GM12878 (cell line): Measurements from ENCODE around the gene TMEM150B. TPM values are rescaled to one million over a fixed set of nuclear protein-coding genes. Genes with fewer than 3 reads are reported as not detected.

Source experiments
- ATAC-seq: fragments of 200-7000 bp; cut with Tn5 transposase; 3 replicates; pipeline ENCODE4 v1.9.1; 2020; ENCODE audit warnings: mild to moderate bottlenecking, moderate library complexity
- BruUV-seq: library from RNA; stranded (reverse); fragments of 400-500 nt; replicated peaks from 2 replicates; lab custom pipeline; 2021; lab: Mats Ljungman, UMichigan
- CTCF ChIA-PET: fragments of 300-600 bp; sonication (Branson Sonifier 250); formaldehyde crosslinking; extraction: SDS; loops from one replicate; lab custom pipeline; 2021; ENCODE audit warnings: inconsistent platforms; lab: Yijun Ruan, JAX
- POLR2A ChIA-PET: fragments of 350-600 bp; formaldehyde crosslinking; extraction: SDS; loops from one replicate; lab custom pipeline; 2021; ENCODE audit warnings: inconsistent platforms; lab: Charles Lee
- RAD21 ChIA-PET: fragments of 300-600 bp; sonication (Branson Sonifier 250); formaldehyde crosslinking; loops from one replicate; lab custom pipeline; 2023; ENCODE audit warnings: antibody characterized with exemption; ENCODE audit not compliant: unreplicated experiment; lab: Charles Lee
- SMC1A ChIA-PET: fragments of 300-600 bp; sonication (Branson Sonifier 250); formaldehyde crosslinking; loops from one replicate; lab custom pipeline; 2023; ENCODE audit not compliant: unreplicated experiment, uncharacterized antibody; lab: Charles Lee
- DNase-seq: peaks from one replicate; pipeline ENCODE4 v3.0.0-alpha.2; 2011; ENCODE audit warnings: low read depth, low spot score
- FAIRE-seq: peaks from 3 replicates; lab custom pipeline; 2011; peaks lifted over from hg19 to GRCh38; lab: Jason Lieb, UNC
- H2AFZ ChIP-seq: 2 replicates; pipeline ENCODE4 v1.6.0; 2011; ENCODE audit warnings: low read depth, low read length, control low read depth; ENCODE audit not compliant: control insufficient read depth
- H3K27ac ChIP-seq: 2 replicates; pipeline ENCODE4 v1.5.1; 2011; ENCODE audit warnings: control low read depth; ENCODE audit not compliant: control insufficient read depth, insufficient read depth
- H3K27me3 ChIP-seq, 2 experiments: replicated peaks in 1 of 2; 2 replicates each; pipeline versions ENCODE4 v1.6.0 to v1.6.1; 2011; ENCODE audit warnings: low read length in 1 of 2; ENCODE audit not compliant: control insufficient read depth in 2 of 2, insufficient read depth in 2 of 2
- H3K36me3 ChIP-seq, 2 experiments: 2 replicates each; pipeline ENCODE4 v1.5.1; 2011; ENCODE audit warnings: low read length in 1 of 2; ENCODE audit not compliant: control insufficient read depth in 2 of 2, insufficient read depth in 2 of 2
- H3K4me1 ChIP-seq: 2 replicates; pipeline ENCODE4 v1.6.1; 2011; ENCODE audit warnings: mild to moderate bottlenecking, low read length, moderate library complexity, mixed read lengths; ENCODE audit not compliant: control insufficient read depth, insufficient read depth
- H3K4me2 ChIP-seq: 2 replicates; pipeline ENCODE4 v1.6.0; 2011; ENCODE audit warnings: control low read depth; ENCODE audit not compliant: control insufficient read depth, insufficient read depth
- H3K4me3 ChIP-seq: fragments of 200-600 bp; sonication (generic); 2 replicates; pipeline ENCODE4 v1.5.1; 2016
- H3K79me2 ChIP-seq: 2 replicates; pipeline ENCODE4 v1.6.0; 2011; ENCODE audit warnings: low read length; ENCODE audit not compliant: control insufficient read depth, insufficient read depth
- H3K9ac ChIP-seq: 2 replicates; pipeline ENCODE4 v1.8.0; 2011; ENCODE audit warnings: low read length, control low read depth, mixed read lengths; ENCODE audit not compliant: control insufficient read depth, insufficient read depth
- H3K9me3 ChIP-seq: replicated peaks from 3 replicates; pipeline ENCODE4 v1.5.1; 2011; ENCODE audit warnings: mild to moderate bottlenecking, low read length; ENCODE audit not compliant: control insufficient read depth, insufficient read depth
- H4K20me1 ChIP-seq: 2 replicates; pipeline ENCODE4 v1.6.0; 2011; ENCODE audit not compliant: control insufficient read depth, insufficient read depth
- BCLAF1 ChIP-seq: fragments of 450-650 bp; IDR thresholded peaks from 2 replicates; pipeline ENCODE4 v1.6.1; 2017; ENCODE audit warnings: antibody characterized with exemption, mild to moderate bottlenecking, moderate library complexity
- BMI1 ChIP-seq: fragments of 450-650 bp; IDR thresholded peaks from 2 replicates; pipeline ENCODE4 v1.6.1; 2016; ENCODE audit warnings: mild to moderate bottlenecking, moderate library complexity, borderline replicate concordance
- BRCA1 ChIP-seq: IDR thresholded peaks from 2 replicates; pipeline ENCODE4 v1.6.1; 2011; ENCODE audit warnings: low read depth, low read length, improper control_type of control experiment
- MTA3 ChIP-seq: IDR thresholded peaks from 2 replicates; pipeline ENCODE4 v1.6.1; 2012; ENCODE audit warnings: low read length, inconsistent platforms, borderline replicate concordance
- MYB ChIP-seq: fragments of 150-350 bp; IDR thresholded peaks from 2 replicates; pipeline ENCODE4 v1.6.1; 2014; ENCODE audit warnings: mild to moderate bottlenecking, low read depth, low read length, borderline replicate concordance
- NFXL1 ChIP-seq: fragments of 450-650 bp; IDR thresholded peaks from 2 replicates; pipeline ENCODE4 v1.6.1; 2017; ENCODE audit warnings: antibody characterized with exemption, mild to moderate bottlenecking, borderline replicate concordance
- NFYB ChIP-seq: IDR thresholded peaks from 2 replicates; pipeline ENCODE4 v1.6.1; 2011; ENCODE audit warnings: low read depth, mild to moderate bottlenecking, low read length, improper control_type of control experiment, moderate library complexity; ENCODE audit not compliant: insufficient read depth
- PML ChIP-seq: IDR thresholded peaks from 2 replicates; pipeline ENCODE4 v1.6.1; 2012; ENCODE audit warnings: low read length, inconsistent platforms
- POLR2A ChIP-seq: IDR thresholded peaks from 2 replicates; pipeline ENCODE4 v1.6.1; 2011; ENCODE audit warnings: low read depth, mild to moderate bottlenecking, low read length
- POU2F2 ChIP-seq: IDR thresholded peaks from 3 replicates; pipeline ENCODE4 v1.6.1; 2011; ENCODE audit warnings: low read depth, mild to moderate bottlenecking, low read length, borderline replicate concordance
- RELA ChIP-seq: fragments of 450-650 bp; IDR thresholded peaks from 2 replicates; pipeline ENCODE4 v1.8.0; 2014; ENCODE audit warnings: borderline replicate concordance; ENCODE audit not compliant: partially characterized antibody
- SIN3A ChIP-seq: IDR thresholded peaks from 2 replicates; pipeline ENCODE4 v1.6.1; 2012; ENCODE audit warnings: low read depth, low read length, improper control_type of control experiment
- SMAD5 ChIP-seq: IDR thresholded peaks from 2 replicates; pipeline ENCODE4 v1.6.1; 2016; ENCODE audit warnings: antibody characterized with exemption, low read depth
- STAT1 ChIP-seq: fragments of 450-650 bp; conservative IDR thresholded peaks from 2 replicates; pipeline ENCODE4 v1.6.1; 2014; ENCODE audit warnings: antibody characterized with exemption, mild to moderate bottlenecking
- TAF1 ChIP-seq: IDR thresholded peaks from 2 replicates; pipeline ENCODE4 v1.6.1; 2011; ENCODE audit warnings: mild to moderate bottlenecking, low read depth, low read length, borderline replicate concordance
- TCF12 ChIP-seq: IDR thresholded peaks from 2 replicates; pipeline ENCODE4 v1.6.1; 2011; ENCODE audit warnings: low read depth, mild to moderate bottlenecking, low read length
- WRNIP1 ChIP-seq: IDR thresholded peaks from 2 replicates; pipeline ENCODE4 v1.6.1; 2011; ENCODE audit warnings: low read depth, low read length, improper control_type of control experiment, borderline replicate concordance
- ZNF24 ChIP-seq: fragments of 450-650 bp; IDR thresholded peaks from 2 replicates; pipeline ENCODE4 v1.6.1; 2017; ENCODE audit warnings: antibody characterized with exemption, mild to moderate bottlenecking
- ZNF622 ChIP-seq: fragments of 450-650 bp; IDR thresholded peaks from 2 replicates; pipeline ENCODE4 v1.6.1; 2017; ENCODE audit warnings: mild to moderate bottlenecking, inconsistent platforms
- ZZZ3 ChIP-seq: IDR thresholded peaks from 2 replicates; pipeline ENCODE4 v1.6.1; 2011; ENCODE audit warnings: low read depth; ENCODE audit not compliant: control insufficient read depth, insufficient read length
- WGBS: methylation state at CpG from one replicate; pipeline ENCODE4 v1.1.6; 2016; ENCODE audit warnings: low lambda C conversion rate; ENCODE audit not compliant: insufficient replicate concordance, insufficient coverage; ENCODE audit errors: missing lambda C conversion rate; 5-methylcytosine and 5-hydroxymethylcytosine counted together
- in situ Hi-C: fragments of 300-500 bp; cut with MboI; formaldehyde crosslinking; loops from 9 replicates; pipeline ENCODE4 v1.14.3; 2018; ENCODE audit warnings: mixed read lengths
- intact Hi-C: fragments of 100-400 bp; cut with micrococcal nuclease; formaldehyde crosslinking; loops from one replicate; pipeline ENCODE4 v1.14.2; 2022; ENCODE audit not compliant: unreplicated experiment
- polyA plus RNA-seq, 11 experiments: library from polyadenylated mRNA; depleted of rRNA in 4 of 11; unstranded in 6 of 11; stranded (reverse) in 5 of 11; fragments of >200 nt; fragmentation: Nextera tagmentation in 4 of 11; fragmentation: Illumina TruSeq in 1 of 11; extraction: Ambion mirVana in 4 of 11; extraction: Trizol in 1 of 11; gene quantifications; 1 replicate in 1 of 11; 2 replicates in 10 of 11; pipeline versions ENCODE4 v1.2.1 to v1.2.3, GENCODE V29; 2011 to 2016; ENCODE audit warnings: inconsistent platforms in 2 of 11, missing spikeins in 2 of 11, low read depth in 1 of 11
- total RNA-seq, 4 experiments: library from RNA; depleted of rRNA in 3 of 4; stranded (reverse); fragments of >200 nt in 3 of 4; fragmentation: Illumina TruSeq in 1 of 4; extraction: Trizol in 1 of 4; gene quantifications; 2 replicates each; pipeline versions ENCODE4 v1.2.1 to v1.2.3, GENCODE V29; 2013 to 2021
- TF ChIP-seq, protein P1 (sequence below): IDR thresholded peaks from 2 replicates; pipeline ENCODE4 v1.6.1; 2011; ENCODE audit warnings: low read depth, low read length, improper control_type of control experiment, borderline replicate concordance

TMEM150B gene
- total and polyA plus RNA-seq, 10 of the 15 experiments (the other 5 are each of a cell fraction or from before 2014, with no cell fraction given), result 0.09 to 0.23 (median 0.18) TPM; not detected in 6

- TF ChIP-seq POU2F2, result no peak
- TF ChIP-seq BMI1, result no peak
- TF ChIP-seq BRCA1, result no peak
- no peak for TF ChIP-seq TCF12
- no peak for TF ChIP-seq MYB
- TF ChIP-seq, protein P1, sequence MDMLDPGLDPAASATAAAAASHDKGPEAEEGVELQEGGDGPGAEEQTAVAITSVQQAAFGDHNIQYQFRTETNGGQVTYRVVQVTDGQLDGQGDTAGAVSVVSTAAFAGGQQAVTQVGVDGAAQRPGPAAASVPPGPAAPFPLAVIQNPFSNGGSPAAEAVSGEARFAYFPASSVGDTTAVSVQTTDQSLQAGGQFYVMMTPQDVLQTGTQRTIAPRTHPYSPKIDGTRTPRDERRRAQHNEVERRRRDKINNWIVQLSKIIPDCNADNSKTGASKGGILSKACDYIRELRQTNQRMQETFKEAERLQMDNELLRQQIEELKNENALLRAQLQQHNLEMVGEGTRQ, result no peak
- no peak for TF ChIP-seq RELA
These were observed 40.1 kb upstream of the TMEM150B start (continued) for GRCh38 chr19:55365245-55365644.

- ChIA-PET SMC1A (no interaction called here), POLR2A (no interaction called here), CTCF (no interaction called here), RAD21 (no interaction called here)
- in situ Hi-C loops, result no loop called here
- FAIRE-seq (no peak), ATAC-seq (no peak), DNase-seq (no peak)
- intact Hi-C loops, result no loop called here
- Histone ChIP-seq H3K4me2 (no peak within 1 kb of the TSS), H3K27me3 (no peaks in the 10 kb centered on the region; a peak in 2 of 4 replicates), H3K79me2 (no peaks in the 10 kb centered on the region), H3K4me1 (no peaks in the 10 kb centered on the region), H4K20me1 (no peaks in the 10 kb centered on the region), H3K4me3 (no peak within 1 kb of the TSS), H3K9ac (no peak within 1 kb of the TSS), H3K9me3 (no peaks in the 10 kb centered on the region), H3K36me3 (no peaks in the 10 kb centered on the region), H2AFZ (no peak within 1 kb of the TSS), H3K27ac (no peak within 1 kb of the TSS)
- WGBS, result 49% methylated on average over 26 of the region's 27 CpGs
- BruUV-seq, result no TSS peak
- TF ChIP-seq BCLAF1 (no peak), ZZZ3 (no peak), NFXL1 (no peak), WRNIP1 (no peak), PML (no peak), POLR2A (no peak), STAT1 (no peak), ZNF24 (no peak), NFYB (no peak), ZNF622 (no peak), SIN3A (no peak), TAF1 (no peak), SMAD5 (no peak), MTA3 (no peak)
These were observed 38.0 kb upstream of the TMEM150B start, which contains the start of gene GARIN5B for GRCh38 chr19:55362990-55363716. Gene GARIN5B (minus strand): TSS chr19:55363260. CDS start chr19:55363066, 194 bp downstream.
